HEK293 (cell line): ENCODE data around the gene CREB3.

Experiments used
- CTCF ChIA-PET: fragments of 350-600 bp; formaldehyde crosslinking; extraction: SDS; loops from one replicate; lab custom pipeline; 2021; ENCODE audit warnings: antibody characterized with exemption; lab: Yijun Ruan, JAX
- POLR2A ChIA-PET: fragments of 300-600 bp; formaldehyde crosslinking; extraction: SDS; loops from one replicate; lab custom pipeline; 2020; ENCODE audit warnings: antibody characterized with exemption, inconsistent platforms; lab: Yijun Ruan, JAX
- H3K27ac ChIP-seq: fragments of 200-500 bp; sonication (Bioruptor generic); 2 replicates; pipeline ENCODE4 v1.5.1; 2014; ENCODE audit warnings: low read depth, low read length, control low read depth, inconsistent platforms; ENCODE audit errors: extremely low read depth
- H3K36me3 ChIP-seq, 2 experiments: fragments of 200-500 bp in 1 of 2; sonication (Bioruptor generic) in 1 of 2; 1 replicate in 1 of 2; 2 replicates in 1 of 2; pipeline ENCODE4 v1.5.1; 2014 to 2017; ENCODE audit warnings: inconsistent platforms in 2 of 2, low read length in 2 of 2; ENCODE audit not compliant: control insufficient read depth in 2 of 2, insufficient read depth in 1 of 2
- H3K4me1 ChIP-seq: fragments of 200-500 bp; sonication (Bioruptor generic); 2 replicates; pipeline ENCODE4 v1.5.1; 2014; ENCODE audit warnings: mild to moderate bottlenecking, low read length, inconsistent platforms; ENCODE audit not compliant: control insufficient read depth, insufficient read depth
- H3K4me3 ChIP-seq: 2 replicates; pipeline ENCODE4 v1.5.1; 2011; ENCODE audit warnings: low read depth, mild to moderate bottlenecking, control low read depth, low read length, moderate library complexity
- H3K9me3 ChIP-seq: fragments of 200-500 bp; sonication (Bioruptor generic); 2 replicates; pipeline ENCODE4 v1.5.1; 2014; ENCODE audit warnings: low read depth, low read length, inconsistent platforms; ENCODE audit not compliant: control insufficient read depth, insufficient read depth
- BCL11B ChIP-seq: fragments of 450-650 bp; formaldehyde crosslinking; IDR thresholded peaks from 2 replicates; pipeline ENCODE4 v1.5.1; 2016; ENCODE audit warnings: low read depth, missing biosample characterization, missing genetic modification characterization
- BCL6B ChIP-seq: fragments of 450-650 bp; formaldehyde crosslinking; IDR thresholded peaks from 2 replicates; pipeline ENCODE4 v1.5.1; 2017; ENCODE audit warnings: missing biosample characterization, missing genetic modification characterization
- HOXA7 ChIP-seq: sonication (generic); formaldehyde crosslinking; IDR thresholded peaks from 2 replicates; pipeline ENCODE4 v1.8.1; 2022; ENCODE audit warnings: missing genetic modification reagents, borderline replicate concordance
- MEIS1 ChIP-seq: sonication (generic); formaldehyde crosslinking; IDR thresholded peaks from 2 replicates; pipeline ENCODE4 v1.8.1; 2022; ENCODE audit warnings: missing genetic modification reagents, mild to moderate bottlenecking, borderline replicate concordance
- OVOL3 ChIP-seq: fragments of 450-650 bp; formaldehyde crosslinking; IDR thresholded peaks from 2 replicates; pipeline ENCODE4 v1.5.1; 2016; ENCODE audit warnings: missing biosample characterization, missing genetic modification characterization
- ZBTB21 ChIP-seq: fragments of 450-650 bp; formaldehyde crosslinking; IDR thresholded peaks from 2 replicates; pipeline ENCODE4 v1.5.1; 2017; ENCODE audit warnings: missing biosample characterization, missing genetic modification characterization
- ZBTB8A ChIP-seq: fragments of 450-650 bp; formaldehyde crosslinking; IDR thresholded peaks from 2 replicates; pipeline ENCODE4 v1.5.1; 2016; ENCODE audit warnings: missing biosample characterization, missing genetic modification characterization
- ZNF112 ChIP-seq: fragments of 450-650 bp; formaldehyde crosslinking; IDR thresholded peaks from 2 replicates; pipeline ENCODE4 v1.5.0; 2017; ENCODE audit warnings: missing biosample characterization, missing genetic modification characterization
- ZNF18 ChIP-seq: fragments of 450-650 bp; formaldehyde crosslinking; IDR thresholded peaks from 2 replicates; pipeline ENCODE4 v1.5.1; 2016; ENCODE audit warnings: missing biosample characterization, missing genetic modification characterization
- ZNF19 ChIP-seq: fragments of 450-650 bp; formaldehyde crosslinking; IDR thresholded peaks from 2 replicates; pipeline ENCODE4; 2016; ENCODE audit warnings: missing biosample characterization, missing genetic modification characterization, low read depth
- ZNF214 ChIP-seq: fragments of 450-650 bp; formaldehyde crosslinking; IDR thresholded peaks from 2 replicates; pipeline ENCODE4 v1.5.1; 2017; ENCODE audit warnings: missing biosample characterization, mild to moderate bottlenecking, missing genetic modification characterization, borderline replicate concordance
- ZNF221 ChIP-seq: fragments of 450-650 bp; formaldehyde crosslinking; IDR thresholded peaks from 2 replicates; pipeline ENCODE4 v1.5.1; 2017; ENCODE audit warnings: missing biosample characterization, missing genetic modification characterization, borderline replicate concordance
- ZNF24 ChIP-seq: fragments of 450-650 bp; formaldehyde crosslinking; IDR thresholded peaks from 2 replicates; pipeline ENCODE4 v1.5.1; 2016; ENCODE audit warnings: missing biosample characterization, missing genetic modification characterization
- ZNF280C ChIP-seq: fragments of 450-650 bp; formaldehyde crosslinking; IDR thresholded peaks from 2 replicates; pipeline ENCODE4 v1.5.1; 2016; ENCODE audit warnings: missing biosample characterization, missing genetic modification characterization
- ZNF280D ChIP-seq: fragments of 450-650 bp; formaldehyde crosslinking; IDR thresholded peaks from 2 replicates; pipeline ENCODE4 v1.5.1; 2016; ENCODE audit warnings: missing biosample characterization, missing genetic modification characterization
- ZNF335 ChIP-seq: fragments of 450-650 bp; formaldehyde crosslinking; conservative IDR thresholded peaks from 2 replicates; pipeline ENCODE4 v1.5.1; 2016; ENCODE audit warnings: missing biosample characterization, missing genetic modification characterization
- ZNF398 ChIP-seq: fragments of 450-650 bp; formaldehyde crosslinking; IDR thresholded peaks from 2 replicates; pipeline ENCODE4 v1.5.1; 2017; ENCODE audit warnings: missing biosample characterization, missing genetic modification characterization
- ZNF48 ChIP-seq: fragments of 450-650 bp; formaldehyde crosslinking; IDR thresholded peaks from 2 replicates; pipeline ENCODE4 v1.5.1; 2016; ENCODE audit warnings: missing biosample characterization, missing genetic modification characterization
- ZNF558 ChIP-seq: fragments of 450-650 bp; formaldehyde crosslinking; IDR thresholded peaks from 2 replicates; pipeline ENCODE4 v1.5.1; 2016; ENCODE audit warnings: missing biosample characterization, missing genetic modification characterization
- ZNF561 ChIP-seq: fragments of 450-650 bp; IDR thresholded peaks from 2 replicates; pipeline ENCODE4 v1.5.1; 2018; ENCODE audit warnings: missing biosample characterization, missing genetic modification characterization, borderline replicate concordance
- ZNF610 ChIP-seq: fragments of 450-650 bp; formaldehyde crosslinking; IDR thresholded peaks from 2 replicates; pipeline ENCODE4 v1.5.1; 2016; ENCODE audit warnings: missing biosample characterization, missing genetic modification characterization, borderline replicate concordance
- ZNF654 ChIP-seq: fragments of 450-650 bp; formaldehyde crosslinking; IDR thresholded peaks from 2 replicates; pipeline ENCODE4 v1.5.1; 2016; ENCODE audit warnings: low read depth, missing biosample characterization, missing genetic modification characterization
- ZXDB ChIP-seq: fragments of 450-650 bp; formaldehyde crosslinking; IDR thresholded peaks from 2 replicates; pipeline ENCODE4 v1.5.1; 2016; ENCODE audit warnings: missing biosample characterization, missing genetic modification characterization
- TF ChIP-seq, protein P1 (sequence below): fragments of 450-650 bp; formaldehyde crosslinking; IDR thresholded peaks from 2 replicates; pipeline ENCODE4 v1.5.1; 2016; ENCODE audit warnings: missing biosample characterization, missing genetic modification characterization

CREB3 gene

DNA sequence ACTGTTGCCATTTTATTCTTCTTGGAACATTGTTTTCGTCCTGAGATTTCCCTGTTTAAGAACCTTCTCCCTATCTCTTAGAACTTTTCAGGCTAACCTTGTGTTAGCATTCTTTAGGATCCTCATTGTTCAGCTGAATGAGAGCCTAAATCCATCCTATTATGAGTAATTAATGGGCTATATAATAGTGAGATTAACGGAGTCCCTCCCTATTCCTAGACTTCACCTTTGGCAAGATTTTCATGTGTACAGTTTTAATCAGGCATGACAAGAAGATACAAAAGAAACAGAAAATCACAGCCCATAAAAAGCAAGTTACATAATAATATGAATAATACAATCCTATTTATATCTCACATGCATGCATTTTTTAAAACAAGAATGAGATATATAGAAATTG, 30.7 kb downstream of the CREB3 start:
- TF ChIP-seq ZNF19 (tag by site-specific recombination) (no peak), ZNF18 (no peak), ZBTB8A (tag by site-specific recombination) (no peak), ZNF214 (tag by site-specific recombination) (no peak), ZNF280D (tag by site-specific recombination) (no peak), ZNF654 (tag by site-specific recombination) (no peak), ZNF24 (no peak)
- CTCF ChIA-PET, result interaction anchor here (1.0 to 1.3 kb wide), 2 partner anchors 13 to 26 kb away, joined by 3 to 6 read pairs; no protein-coding TSS in a partner anchor
- POLR2A ChIA-PET, result interaction anchor here (0.7 to 0.9 kb wide), 2 partner anchors 73 to 427 kb away, joined by 3 to 5 read pairs; no protein-coding TSS in a partner anchor

DNA sequence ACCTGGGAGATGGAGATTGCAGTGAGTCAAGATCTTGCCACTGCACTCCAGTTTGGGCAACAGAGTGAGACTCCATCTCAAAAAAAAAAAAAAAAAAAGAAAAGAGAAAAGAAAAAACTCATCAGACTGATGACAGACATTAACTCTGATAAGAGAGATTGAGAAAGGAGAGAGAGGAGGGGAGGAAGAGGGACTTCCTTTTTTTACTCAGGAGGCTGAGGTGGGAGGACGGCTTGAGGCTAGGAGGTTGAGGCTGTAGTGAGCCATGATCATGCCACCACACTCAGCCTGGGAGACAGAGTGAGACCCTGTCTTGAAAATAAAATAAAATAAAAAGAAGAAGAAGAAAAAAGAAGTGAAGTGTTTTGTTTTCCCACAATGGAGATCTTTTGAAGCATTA, 31.3 kb downstream of the CREB3 start:
- H3K4me3 ChIP-seq, result no peak overlapping the region
- no peaks in the 10 kb centered on the region for H3K9me3 ChIP-seq
- H3K4me1 ChIP-seq, result peaks cover 9% of the 10 kb centered on the region
- TF ChIP-seq HOXA7 (CRISPR knock-in tag), result no peak
- TF ChIP-seq OVOL3 (tag by site-specific recombination), result no peak
- TF ChIP-seq MEIS1 (CRISPR knock-in tag), result no peak
- TF ChIP-seq ZNF112 (tag by site-specific recombination), result no peak
- no peak for TF ChIP-seq ZNF221 (tag by site-specific recombination)
- TF ChIP-seq BCL11B, result no peak
- no peak for TF ChIP-seq BCL6B (tag by site-specific recombination)
- no peak for TF ChIP-seq ZNF561 (tag by site-specific recombination)
- TF ChIP-seq ZBTB21 (tag by site-specific recombination), result no peak
- no peak for TF ChIP-seq ZNF335 (tag by site-specific recombination)
- no peak for TF ChIP-seq ZNF398 (tag by site-specific recombination)
- TF ChIP-seq ZNF280C, result no peak
- TF ChIP-seq, protein P1, sequence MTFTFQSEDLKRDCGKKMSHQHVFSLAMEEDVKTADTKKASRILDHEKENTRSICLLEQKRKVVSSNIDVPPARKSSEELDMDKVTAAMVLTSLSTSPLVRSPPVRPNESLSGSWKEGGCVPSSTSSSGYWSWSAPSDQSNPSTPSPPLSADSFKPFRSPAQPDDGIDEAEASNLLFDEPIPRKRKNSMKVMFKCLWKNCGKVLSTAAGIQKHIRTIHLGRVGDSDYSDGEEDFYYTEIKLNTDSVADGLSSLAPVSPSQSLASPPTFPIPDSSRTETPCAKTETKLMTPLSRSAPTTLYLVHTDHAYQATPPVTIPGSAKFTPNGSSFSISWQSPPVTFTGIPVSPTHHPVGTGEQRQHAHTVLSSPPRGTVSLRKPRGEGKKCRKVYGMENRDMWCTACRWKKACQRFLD (tag by site-specific recombination), result no peak
- no peak for TF ChIP-seq ZNF558 (tag by site-specific recombination)
- TF ChIP-seq ZNF48 (tag by site-specific recombination), result no peak
- TF ChIP-seq ZNF610 (tag by site-specific recombination), result no peak
- no peak for TF ChIP-seq ZXDB (tag by site-specific recombination)
- ChIA-PET POLR2A (no interaction called here), CTCF (interaction anchor here (1.3 kb wide), 1 partner anchor 26 kb away, joined by 6 read pairs; no protein-coding TSS in a partner anchor)
- H3K27ac ChIP-seq, result no peak overlapping the region
- peaks cover 0 to 5% of the 10 kb centered on the region in 2 experiments; a peak in 1 of 3 replicates for H3K36me3 ChIP-seq

More for the DNA sequence above, 30.7 kb downstream of the CREB3 start:
- H3K27ac ChIP-seq, result no peak overlapping the region
- H3K9me3 ChIP-seq, result no peaks in the 10 kb centered on the region
- H3K4me1 ChIP-seq, result peaks cover 13% of the 10 kb centered on the region
- H3K4me3 ChIP-seq, result no peak overlapping the region
- peaks cover 0 to 5% of the 10 kb centered on the region in 2 experiments; a peak in 1 of 3 replicates for H3K36me3 ChIP-seq
